ENCODE measurements around the gene KIF25.

DNA sequence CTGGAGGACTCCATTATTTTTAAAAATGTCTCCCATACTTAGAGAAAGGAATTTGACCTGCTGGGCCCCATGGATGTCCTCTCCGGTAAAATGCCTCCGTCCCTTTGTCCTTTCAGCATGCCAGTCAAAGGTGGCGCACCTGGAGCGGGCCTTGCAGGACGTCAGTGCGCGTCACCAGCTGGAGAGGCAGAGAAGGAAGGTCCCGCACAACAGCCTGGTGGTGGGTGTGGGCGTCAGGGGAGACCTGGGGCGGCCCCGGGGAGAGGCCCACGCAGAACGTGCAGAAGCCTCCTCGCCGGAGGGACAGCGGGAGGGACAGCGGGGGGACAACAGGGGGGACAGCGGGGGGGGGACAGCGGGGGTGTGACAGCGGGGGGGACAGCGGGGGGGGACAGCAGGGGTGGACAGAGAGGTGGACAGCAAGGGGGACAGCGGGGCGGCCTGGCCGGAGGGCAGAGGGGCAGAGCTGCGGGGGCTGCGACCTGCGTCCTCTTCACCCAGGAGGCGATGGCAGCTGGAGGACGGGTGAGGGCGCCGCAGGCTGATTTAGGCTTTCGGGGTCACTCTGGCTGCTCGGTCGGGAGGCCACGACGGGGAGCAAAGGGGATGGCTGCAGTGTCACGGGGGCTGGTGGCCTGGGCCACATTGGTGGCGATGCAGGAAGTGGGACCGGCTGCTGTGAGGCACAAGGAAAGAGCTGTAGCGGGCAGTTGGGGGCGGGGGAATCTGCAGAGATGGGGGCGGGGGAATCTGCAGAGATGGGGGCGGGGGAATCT lies 859 bp upstream of the KIF25 start:
- TF ChIP-seq, protein P1, sequence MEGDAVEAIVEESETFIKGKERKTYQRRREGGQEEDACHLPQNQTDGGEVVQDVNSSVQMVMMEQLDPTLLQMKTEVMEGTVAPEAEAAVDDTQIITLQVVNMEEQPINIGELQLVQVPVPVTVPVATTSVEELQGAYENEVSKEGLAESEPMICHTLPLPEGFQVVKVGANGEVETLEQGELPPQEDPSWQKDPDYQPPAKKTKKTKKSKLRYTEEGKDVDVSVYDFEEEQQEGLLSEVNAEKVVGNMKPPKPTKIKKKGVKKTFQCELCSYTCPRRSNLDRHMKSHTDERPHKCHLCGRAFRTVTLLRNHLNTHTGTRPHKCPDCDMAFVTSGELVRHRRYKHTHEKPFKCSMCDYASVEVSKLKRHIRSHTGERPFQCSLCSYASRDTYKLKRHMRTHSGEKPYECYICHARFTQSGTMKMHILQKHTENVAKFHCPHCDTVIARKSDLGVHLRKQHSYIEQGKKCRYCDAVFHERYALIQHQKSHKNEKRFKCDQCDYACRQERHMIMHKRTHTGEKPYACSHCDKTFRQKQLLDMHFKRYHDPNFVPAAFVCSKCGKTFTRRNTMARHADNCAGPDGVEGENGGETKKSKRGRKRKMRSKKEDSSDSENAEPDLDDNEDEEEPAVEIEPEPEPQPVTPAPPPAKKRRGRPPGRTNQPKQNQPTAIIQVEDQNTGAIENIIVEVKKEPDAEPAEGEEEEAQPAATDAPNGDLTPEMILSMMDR (conservative IDR thresholded peaks at IDR 0.05): no peak
- no peak for TF ChIP-seq EZH2 (IDR thresholded peaks at IDR 0.05; ENCODE audit: low read depth)
